Neural cell (in vitro differentiated cells): ENCODE results near the gene TBX15. TPM values are rescaled to one million over a fixed set of nuclear protein-coding genes. Genes with fewer than 3 reads are reported as not detected.

Experiments
- H2AFZ ChIP-seq: fragments of 200-600, 300-800 bp; sonication (generic), shearing (Covaris generic); 2 replicates; pipeline ENCODE4 v1.6.0; 2014; ENCODE audit warnings: low read depth, mild to moderate bottlenecking, antibody characterized with exemption, low read length, moderate library complexity
- H3F3A ChIP-seq: fragments of 200-600 bp; shearing (Covaris generic); 2 replicates; pipeline ENCODE4 v1.6.1; 2016; ENCODE audit warnings: mild to moderate bottlenecking, moderate library complexity, mixed read lengths, antibody characterized with exemption, low read length; ENCODE audit not compliant: insufficient read depth, poor library complexity, severe bottlenecking
- H3K27ac ChIP-seq: fragments of 200-600, 300-800 bp; sonication (generic), shearing (Covaris generic); 2 replicates; pipeline ENCODE4 v1.5.1; 2014; ENCODE audit warnings: mild to moderate bottlenecking, low read length, moderate library complexity
- H3K27me3 ChIP-seq: fragments of 300-800, 200-600 bp; sonication (generic), shearing (Covaris generic); 2 replicates; pipeline ENCODE4 v1.6.0; 2014; ENCODE audit warnings: mild to moderate bottlenecking, low read depth, low read length, moderate library complexity; ENCODE audit not compliant: insufficient read depth
- H3K36me3 ChIP-seq: fragments of 300-800, 200-600 bp; sonication (generic), shearing (Covaris generic); 2 replicates; pipeline ENCODE4 v1.5.1; 2014; ENCODE audit warnings: mild to moderate bottlenecking, antibody characterized with exemption, low read length, moderate library complexity; ENCODE audit not compliant: insufficient read depth
- H3K4me2 ChIP-seq: fragments of 300-800, 200-600 bp; sonication (generic), shearing (Covaris generic); 2 replicates; pipeline ENCODE4 v1.6.0; 2014; ENCODE audit warnings: mild to moderate bottlenecking, low read length
- H3K4me3 ChIP-seq: fragments of 300-800, 200-600 bp; sonication (generic), shearing (Covaris generic); 2 replicates; pipeline ENCODE4 v1.5.1; 2014; ENCODE audit warnings: mild to moderate bottlenecking, low read length, moderate library complexity
- H3K79me2 ChIP-seq: fragments of 200-600 bp; shearing (Covaris generic); replicated peaks from 2 replicates; pipeline ENCODE4 v1.6.0; 2014; ENCODE audit warnings: mild to moderate bottlenecking, low read length, moderate library complexity; ENCODE audit not compliant: insufficient read depth
- H3K9ac ChIP-seq: fragments of 300-800, 200-600 bp; sonication (generic), shearing (Covaris generic); 2 replicates; pipeline ENCODE4 v1.6.1; 2016; ENCODE audit warnings: mild to moderate bottlenecking, low read length, mixed read lengths
- H3K9me2 ChIP-seq: fragments of 200-600 bp; shearing (Covaris generic); 2 replicates; pipeline ENCODE4 v1.6.1; 2016; ENCODE audit warnings: mild to moderate bottlenecking, low read length, mixed read lengths; ENCODE audit not compliant: insufficient read depth
- H3K9me3 ChIP-seq: fragments of 200-600, 300-800 bp; sonication (generic), shearing (Covaris generic); 2 replicates; pipeline ENCODE4 v1.6.1; 2016; ENCODE audit warnings: mild to moderate bottlenecking, mixed run types, low read length, moderate library complexity, mixed read lengths
- H4K20me1 ChIP-seq: fragments of 200-600 bp; shearing (Covaris generic); 2 replicates; pipeline ENCODE4 v1.6.1; 2016; ENCODE audit warnings: mild to moderate bottlenecking, mixed run types; ENCODE audit not compliant: insufficient read depth
- EP300 ChIP-seq: fragments of 450-650 bp; conservative IDR thresholded peaks from 2 replicates; pipeline ENCODE4 v1.6.1; 2014; ENCODE audit warnings: antibody characterized with exemption, mild to moderate bottlenecking, moderate library complexity; ENCODE audit not compliant: poor library complexity, severe bottlenecking
- EZH2 ChIP-seq: fragments of 200-600, 300-800 bp; shearing (Covaris generic), sonication (generic); IDR thresholded peaks from 2 replicates; pipeline ENCODE4 v1.6.1; 2014; ENCODE audit warnings: antibody characterized with exemption, low read length, borderline replicate concordance, mild to moderate bottlenecking; ENCODE audit not compliant: insufficient read depth, poor library complexity, severe bottlenecking
- MXI1 ChIP-seq: fragments of 450-650 bp; conservative IDR thresholded peaks from 2 replicates; pipeline ENCODE4 v1.6.1; 2014; ENCODE audit warnings: antibody characterized with exemption, mild to moderate bottlenecking; ENCODE audit not compliant: poor library complexity, severe bottlenecking
- POLR2AphosphoS5 ChIP-seq: IDR thresholded peaks from 2 replicates; pipeline ENCODE4 v1.6.1; 2012
- RAD21 ChIP-seq: fragments of 450-650 bp; conservative IDR thresholded peaks from 2 replicates; pipeline ENCODE4 v1.6.1; 2014; ENCODE audit warnings: antibody characterized with exemption, mild to moderate bottlenecking, moderate library complexity
- SMC3 ChIP-seq: fragments of 450-650 bp; conservative IDR thresholded peaks from 2 replicates; pipeline ENCODE4 v1.6.1; 2014; ENCODE audit warnings: antibody characterized with exemption, mild to moderate bottlenecking, moderate library complexity; ENCODE audit not compliant: poor library complexity
- TAF1 ChIP-seq: IDR thresholded peaks from 2 replicates; pipeline ENCODE4 v1.6.1; 2012; ENCODE audit warnings: low read depth
- polyA plus RNA-seq: library from polyadenylated mRNA; depleted of rRNA; stranded (reverse); fragments of >200 nt; gene quantifications from 2 replicates; pipeline ENCODE4 v1.2.3, GENCODE V29; 2014
- TF ChIP-seq, protein P1 (sequence below): IDR thresholded peaks from 2 replicates; pipeline ENCODE4 v1.6.1; 2012; ENCODE audit warnings: borderline replicate concordance
- TF ChIP-seq, protein P2 (sequence below): fragments of 450-650 bp; IDR thresholded peaks from 2 replicates; pipeline ENCODE4 v1.5.1; 2014; ENCODE audit warnings: antibody characterized with exemption, mild to moderate bottlenecking, moderate library complexity; ENCODE audit not compliant: poor library complexity, severe bottlenecking

The TBX15 gene
- polyA plus RNA-seq, 1 donor from 2014 or later, result 0.10 TPM

DNA sequence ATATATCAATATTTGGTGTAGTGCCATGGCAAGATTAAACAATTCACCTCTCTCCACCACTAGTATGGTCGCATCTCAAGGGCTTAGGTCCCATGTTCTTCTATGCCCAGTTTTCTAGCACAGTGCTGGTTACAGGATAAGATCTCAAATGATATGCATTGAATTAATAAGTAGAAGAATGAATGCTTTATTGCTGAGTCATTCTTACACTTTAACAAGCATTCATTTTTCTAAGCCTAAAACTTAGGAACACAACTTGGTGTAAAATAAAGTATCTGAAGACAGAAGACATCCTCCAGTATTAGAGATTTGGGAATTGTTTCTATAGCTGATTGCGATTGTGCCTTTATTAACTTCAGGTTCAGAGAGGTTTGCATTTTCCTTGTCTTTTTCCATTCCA lies 85.8 kb downstream of the TBX15 start:
- Histone ChIP-seq H3K4me2 (no peak overlapping the region), H4K20me1 (no peaks in the 10 kb centered on the region), H3F3A (no peaks in the 10 kb centered on the region), H3K36me3 (no peaks in the 10 kb centered on the region), H3K27ac (no peak overlapping the region), H3K9me3 (no peaks in the 10 kb centered on the region), H3K79me2 (no peaks in the 10 kb centered on the region), H3K4me3 (no peak overlapping the region), H3K27me3 (no peaks in the 10 kb centered on the region), H3K9ac (no peak overlapping the region), H2AFZ (no peak overlapping the region), H3K9me2 (no peaks in the 10 kb centered on the region)
- TF ChIP-seq EZH2 (no peak), POLR2AphosphoS5 (no peak), SMC3 (no peak), TAF1 (no peak), RAD21 (no peak), MXI1 (no peak), EP300 (no peak)
- TF ChIP-seq, protein P1, sequence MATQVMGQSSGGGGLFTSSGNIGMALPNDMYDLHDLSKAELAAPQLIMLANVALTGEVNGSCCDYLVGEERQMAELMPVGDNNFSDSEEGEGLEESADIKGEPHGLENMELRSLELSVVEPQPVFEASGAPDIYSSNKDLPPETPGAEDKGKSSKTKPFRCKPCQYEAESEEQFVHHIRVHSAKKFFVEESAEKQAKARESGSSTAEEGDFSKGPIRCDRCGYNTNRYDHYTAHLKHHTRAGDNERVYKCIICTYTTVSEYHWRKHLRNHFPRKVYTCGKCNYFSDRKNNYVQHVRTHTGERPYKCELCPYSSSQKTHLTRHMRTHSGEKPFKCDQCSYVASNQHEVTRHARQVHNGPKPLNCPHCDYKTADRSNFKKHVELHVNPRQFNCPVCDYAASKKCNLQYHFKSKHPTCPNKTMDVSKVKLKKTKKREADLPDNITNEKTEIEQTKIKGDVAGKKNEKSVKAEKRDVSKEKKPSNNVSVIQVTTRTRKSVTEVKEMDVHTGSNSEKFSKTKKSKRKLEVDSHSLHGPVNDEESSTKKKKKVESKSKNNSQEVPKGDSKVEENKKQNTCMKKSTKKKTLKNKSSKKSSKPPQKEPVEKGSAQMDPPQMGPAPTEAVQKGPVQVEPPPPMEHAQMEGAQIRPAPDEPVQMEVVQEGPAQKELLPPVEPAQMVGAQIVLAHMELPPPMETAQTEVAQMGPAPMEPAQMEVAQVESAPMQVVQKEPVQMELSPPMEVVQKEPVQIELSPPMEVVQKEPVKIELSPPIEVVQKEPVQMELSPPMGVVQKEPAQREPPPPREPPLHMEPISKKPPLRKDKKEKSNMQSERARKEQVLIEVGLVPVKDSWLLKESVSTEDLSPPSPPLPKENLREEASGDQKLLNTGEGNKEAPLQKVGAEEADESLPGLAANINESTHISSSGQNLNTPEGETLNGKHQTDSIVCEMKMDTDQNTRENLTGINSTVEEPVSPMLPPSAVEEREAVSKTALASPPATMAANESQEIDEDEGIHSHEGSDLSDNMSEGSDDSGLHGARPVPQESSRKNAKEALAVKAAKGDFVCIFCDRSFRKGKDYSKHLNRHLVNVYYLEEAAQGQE, result no peak
- TF ChIP-seq, protein P2, sequence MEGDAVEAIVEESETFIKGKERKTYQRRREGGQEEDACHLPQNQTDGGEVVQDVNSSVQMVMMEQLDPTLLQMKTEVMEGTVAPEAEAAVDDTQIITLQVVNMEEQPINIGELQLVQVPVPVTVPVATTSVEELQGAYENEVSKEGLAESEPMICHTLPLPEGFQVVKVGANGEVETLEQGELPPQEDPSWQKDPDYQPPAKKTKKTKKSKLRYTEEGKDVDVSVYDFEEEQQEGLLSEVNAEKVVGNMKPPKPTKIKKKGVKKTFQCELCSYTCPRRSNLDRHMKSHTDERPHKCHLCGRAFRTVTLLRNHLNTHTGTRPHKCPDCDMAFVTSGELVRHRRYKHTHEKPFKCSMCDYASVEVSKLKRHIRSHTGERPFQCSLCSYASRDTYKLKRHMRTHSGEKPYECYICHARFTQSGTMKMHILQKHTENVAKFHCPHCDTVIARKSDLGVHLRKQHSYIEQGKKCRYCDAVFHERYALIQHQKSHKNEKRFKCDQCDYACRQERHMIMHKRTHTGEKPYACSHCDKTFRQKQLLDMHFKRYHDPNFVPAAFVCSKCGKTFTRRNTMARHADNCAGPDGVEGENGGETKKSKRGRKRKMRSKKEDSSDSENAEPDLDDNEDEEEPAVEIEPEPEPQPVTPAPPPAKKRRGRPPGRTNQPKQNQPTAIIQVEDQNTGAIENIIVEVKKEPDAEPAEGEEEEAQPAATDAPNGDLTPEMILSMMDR, result no peak

DNA sequence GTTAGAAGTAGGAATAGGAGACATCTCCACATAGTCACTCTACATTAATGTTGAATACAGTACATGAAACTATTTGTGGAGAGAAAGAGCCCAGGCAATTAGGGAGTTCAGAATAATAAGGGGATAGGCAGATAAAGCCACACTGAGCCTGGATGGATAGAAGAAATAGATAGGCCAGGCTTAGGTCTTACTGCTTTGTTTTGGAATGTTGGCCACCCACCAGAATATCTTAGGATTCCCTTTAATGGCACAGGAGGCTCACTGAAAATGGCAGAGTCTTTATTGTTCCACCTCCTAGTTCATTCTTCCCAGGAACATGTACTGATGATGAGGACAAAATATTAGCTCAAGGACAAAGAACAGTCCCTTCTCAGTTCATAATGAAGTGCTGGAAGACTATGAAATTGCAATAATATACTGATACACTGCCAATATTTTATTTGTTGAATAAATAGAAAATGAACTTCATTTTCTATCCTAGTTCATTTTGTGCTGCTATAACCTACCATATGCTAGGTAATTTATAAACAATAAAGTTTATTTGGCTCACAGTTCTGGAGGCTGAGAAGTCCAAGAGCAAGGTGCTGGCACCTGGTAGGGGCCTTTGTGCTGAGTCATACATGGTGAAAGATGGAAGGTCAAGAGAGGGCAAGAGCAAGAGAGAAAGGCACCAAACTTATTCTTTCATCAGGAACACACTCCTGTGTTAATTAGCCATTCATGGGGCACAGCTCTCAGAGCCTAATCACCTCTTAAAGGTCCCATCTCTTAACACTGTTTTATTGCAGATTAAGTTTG lies 87.3 kb downstream of the TBX15 start:
- no peak overlapping the region for H3K9ac ChIP-seq
- no peaks in the 10 kb centered on the region for H4K20me1 ChIP-seq
- no peak overlapping the region for H2AFZ ChIP-seq
- H3K27me3 ChIP-seq, result no peaks in the 10 kb centered on the region
- no peak overlapping the region for H3K4me3 ChIP-seq
- H3K9me3 ChIP-seq, result no peaks in the 10 kb centered on the region
- TF ChIP-seq, protein P2, result no peak
- TF ChIP-seq RAD21 (no peak), TAF1 (no peak), EP300 (no peak), POLR2AphosphoS5 (no peak), MXI1 (no peak), EZH2 (no peak)
- TF ChIP-seq, protein P1, result no peak
- no peak overlapping the region for H3K4me2 ChIP-seq
- no peak overlapping the region for H3K27ac ChIP-seq
- H3K9me2 ChIP-seq, result no peaks in the 10 kb centered on the region
- no peaks in the 10 kb centered on the region for H3K79me2 ChIP-seq
- H3F3A ChIP-seq, result no peaks in the 10 kb centered on the region
- H3K36me3 ChIP-seq, result no peaks in the 10 kb centered on the region
